ENCODE data around the gene GTPBP8. TPM values are rescaled to one million over a fixed set of nuclear protein-coding genes. Genes with fewer than 3 reads are reported as not detected.

The GTPBP8 gene
- 26.4 and 29.1 TPM in 2 replicates for total RNA-seq

- peak; percentile 66 to 84 for DNase-seq (ENCODE audit: low read depth in 2 of 2)
These were observed at the start of gene GTPBP8 for GRCh38 chr3:112990672-112991602. Gene GTPBP8 (plus strand): TSS chr3:112990984. CDS start chr3:112991000, 16 bp downstream.

GRCh38 chr3:112948346-112948838 lies 42.4 kb upstream of the GTPBP8 start:
- DNase-seq (ENCODE audit: low read depth in 2 of 2) = no peak

GRCh38 chr3:112956351-112956750 lies 34.4 kb upstream of the GTPBP8 start:
- DNase-seq (ENCODE audit: low read depth in 2 of 2) = no peak

GRCh38 chr3:112958811-112959560 lies 31.8 kb upstream of the GTPBP8 start:
- no peak for DNase-seq (ENCODE audit: low read depth in 2 of 2)

- no peak for DNase-seq (ENCODE audit: low read depth in 2 of 2)
These were observed 27.1 kb upstream of the GTPBP8 start for GRCh38 chr3:112963683-112964082.

- DNase-seq (ENCODE audit: low read depth in 2 of 2) = no peak
These were observed 25.1 kb upstream of the GTPBP8 start for GRCh38 chr3:112965656-112966055.

DNA sequence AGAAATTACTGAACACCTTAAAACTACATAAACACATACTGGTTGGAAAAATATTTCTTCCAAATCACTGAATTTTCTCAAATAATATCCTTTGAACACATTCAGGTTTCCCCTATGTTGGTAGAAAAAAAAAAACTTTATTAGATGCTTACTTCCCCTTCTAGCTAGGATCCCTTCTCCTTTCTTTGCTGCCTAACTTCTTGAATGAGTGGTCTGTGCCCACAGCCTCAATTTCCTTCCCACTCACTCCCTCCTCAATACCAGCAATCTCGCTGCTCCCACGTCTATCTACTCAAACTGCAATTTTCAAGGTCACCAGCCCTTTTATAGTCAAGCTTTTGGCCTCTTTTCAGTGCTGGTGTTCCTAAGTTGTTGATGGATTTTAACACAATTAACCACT lies 24.2 kb upstream of the GTPBP8 start:
- DNase-seq (ENCODE audit: low read depth in 2 of 2) = no peak

- no peak for DNase-seq (ENCODE audit: low read depth in 2 of 2)
These were observed 23.4 kb upstream of the GTPBP8 start for GRCh38 chr3:112967425-112967824.

DNA sequence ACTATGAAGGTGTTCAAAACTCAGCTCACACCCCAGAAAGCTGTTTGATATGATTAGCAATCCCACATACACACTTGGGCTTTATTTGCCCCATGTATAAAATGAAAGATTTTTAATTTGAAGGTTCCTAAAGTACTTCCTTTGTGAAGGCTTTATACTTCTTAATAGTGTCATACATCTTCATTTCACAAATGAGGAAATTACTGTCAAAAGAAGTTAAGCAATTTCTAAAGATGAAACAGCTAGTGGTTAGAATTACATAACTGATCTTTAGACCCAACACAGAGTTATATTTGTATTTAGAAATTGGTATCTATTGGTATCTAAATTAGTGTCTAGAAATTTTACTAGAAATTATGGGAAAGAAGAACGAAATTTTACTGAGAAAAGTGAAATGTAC lies 23.0 kb upstream of the GTPBP8 start:
- DNase-seq (ENCODE audit: low read depth in 2 of 2) = no peak

- DNase-seq (ENCODE audit: low read depth in 2 of 2) = no peak
These were observed 18.6 kb upstream of the GTPBP8 start for GRCh38 chr3:112972158-112972557.

DNA sequence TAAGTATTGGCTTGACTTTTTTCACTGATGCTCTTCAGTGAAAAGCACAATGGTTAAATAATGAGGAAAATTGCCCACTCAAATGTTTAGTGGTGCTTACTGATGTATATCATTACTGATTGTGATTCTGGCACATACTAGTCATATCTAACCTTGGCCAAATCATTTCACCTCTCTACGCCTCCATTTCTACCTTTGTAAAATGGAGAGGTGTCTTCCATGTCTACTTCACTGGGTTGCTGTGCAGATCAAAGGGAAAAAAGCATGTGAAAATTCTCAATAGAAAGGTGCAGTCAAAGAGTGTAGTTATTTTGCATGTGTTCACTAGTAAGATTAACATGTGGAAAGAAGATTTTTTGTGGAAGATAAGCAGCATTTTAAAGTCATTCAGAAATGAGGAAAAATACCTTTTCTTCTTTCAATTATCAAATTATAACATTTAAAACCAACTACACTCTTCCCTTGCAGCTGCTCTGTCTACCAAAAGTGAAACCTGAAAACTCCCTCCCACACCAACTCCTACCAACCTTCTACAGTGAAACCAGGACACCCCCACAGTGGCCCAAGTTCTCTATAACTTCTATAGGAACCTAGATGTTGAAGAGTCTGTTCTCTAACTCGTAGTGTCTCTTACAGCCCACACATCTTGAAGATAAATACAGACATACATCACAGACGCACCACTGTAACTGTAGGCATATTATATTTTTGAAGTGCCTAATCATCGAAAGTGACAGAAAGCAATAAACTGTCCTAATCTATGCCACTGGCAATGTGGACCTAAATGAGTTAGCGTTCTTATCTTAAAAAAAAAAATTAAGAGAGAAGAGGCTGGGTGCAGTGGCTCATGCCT lies 17.2 kb upstream of the GTPBP8 start:
- no peak for DNase-seq (ENCODE audit: low read depth in 2 of 2)

GRCh38 chr3:112974178-112974517 lies 16.6 kb upstream of the GTPBP8 start:
- no peak for DNase-seq (ENCODE audit: low read depth in 2 of 2)

DNA sequence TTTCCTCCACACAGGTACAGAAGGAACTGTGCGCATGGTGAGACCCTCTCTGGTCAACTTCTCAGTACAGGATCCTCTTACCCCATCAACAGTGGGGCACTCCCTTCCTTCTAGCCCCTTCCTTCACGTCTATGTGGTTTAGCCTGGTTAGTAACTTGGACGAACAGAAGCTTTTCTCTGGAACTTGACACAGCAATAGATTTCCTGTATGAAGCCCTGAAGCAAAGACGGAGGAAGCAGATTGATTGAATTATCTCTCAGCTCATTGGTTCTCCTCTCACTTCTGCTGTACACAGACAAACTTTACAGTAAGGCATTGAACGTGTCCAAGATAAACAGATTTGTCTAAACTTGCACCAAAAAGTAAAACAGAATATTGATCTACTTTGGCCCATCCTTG lies 15.9 kb upstream of the GTPBP8 start, which contains the start of gene CD200R1:
Gene CD200R1, minus strand, starts transcription at position 210 of the 400 bp plus-strand sequence. CDS start 246 bp downstream, outside the sequence.
- no peak for DNase-seq (ENCODE audit: low read depth in 2 of 2)

DNA sequence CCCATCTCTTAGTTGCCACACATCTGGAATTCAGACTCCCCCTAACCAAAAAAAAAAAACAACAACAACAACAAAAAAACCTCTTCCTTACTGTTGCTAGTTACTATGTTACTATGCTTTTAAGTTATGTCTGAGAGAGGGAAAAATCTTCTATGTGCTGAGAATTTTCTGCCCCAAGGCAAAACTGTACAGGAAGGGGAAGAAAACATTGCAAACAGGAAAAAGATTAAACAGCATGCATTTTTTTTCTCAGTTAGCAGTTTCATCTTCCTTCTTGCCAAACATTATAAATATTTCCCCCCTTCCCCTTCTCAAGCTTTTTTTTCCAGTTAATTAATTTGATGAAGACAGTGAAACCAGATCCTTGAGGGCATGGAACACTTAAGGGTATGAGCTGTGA lies 14.8 kb upstream of the GTPBP8 start:
- DNase-seq (ENCODE audit: low read depth in 2 of 2) = no peak

DNA sequence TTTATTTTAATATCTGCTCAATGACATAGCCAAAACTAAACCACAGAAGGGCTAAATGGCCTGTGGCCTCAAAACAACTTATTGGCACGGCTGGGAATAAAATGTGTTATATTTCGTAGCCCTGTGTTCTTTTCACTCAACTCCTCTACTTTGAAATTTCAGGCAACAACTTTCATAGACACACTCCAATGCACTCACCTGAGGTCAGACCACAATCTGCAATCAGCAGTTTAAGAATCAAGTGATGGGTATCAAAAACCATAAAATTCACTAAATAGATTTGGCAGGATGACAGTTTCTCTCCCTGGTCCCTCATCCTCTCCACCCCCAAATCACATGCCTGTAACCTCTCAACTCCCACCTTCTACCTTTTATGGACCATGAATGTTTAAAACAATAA lies 13.8 kb upstream of the GTPBP8 start:
- DNase-seq (ENCODE audit: low read depth in 2 of 2) = no peak

- peak; percentile 21 to 31 for DNase-seq (ENCODE audit: low read depth in 2 of 2)
These were observed 11.4 kb upstream of the GTPBP8 start for GRCh38 chr3:112979244-112979832.

- no peak for DNase-seq (ENCODE audit: low read depth in 2 of 2)
These were observed 10.7 kb upstream of the GTPBP8 start for GRCh38 chr3:112980080-112980479.

GRCh38 chr3:112982710-112983109 lies 8.1 kb upstream of the GTPBP8 start:
- DNase-seq (ENCODE audit: low read depth in 2 of 2) = no peak

- DNase-seq (ENCODE audit: low read depth in 2 of 2) = peak in 1 of 2 donors; percentile 50
These were observed 6.3 kb upstream of the GTPBP8 start for GRCh38 chr3:112984485-112984884.

DNA sequence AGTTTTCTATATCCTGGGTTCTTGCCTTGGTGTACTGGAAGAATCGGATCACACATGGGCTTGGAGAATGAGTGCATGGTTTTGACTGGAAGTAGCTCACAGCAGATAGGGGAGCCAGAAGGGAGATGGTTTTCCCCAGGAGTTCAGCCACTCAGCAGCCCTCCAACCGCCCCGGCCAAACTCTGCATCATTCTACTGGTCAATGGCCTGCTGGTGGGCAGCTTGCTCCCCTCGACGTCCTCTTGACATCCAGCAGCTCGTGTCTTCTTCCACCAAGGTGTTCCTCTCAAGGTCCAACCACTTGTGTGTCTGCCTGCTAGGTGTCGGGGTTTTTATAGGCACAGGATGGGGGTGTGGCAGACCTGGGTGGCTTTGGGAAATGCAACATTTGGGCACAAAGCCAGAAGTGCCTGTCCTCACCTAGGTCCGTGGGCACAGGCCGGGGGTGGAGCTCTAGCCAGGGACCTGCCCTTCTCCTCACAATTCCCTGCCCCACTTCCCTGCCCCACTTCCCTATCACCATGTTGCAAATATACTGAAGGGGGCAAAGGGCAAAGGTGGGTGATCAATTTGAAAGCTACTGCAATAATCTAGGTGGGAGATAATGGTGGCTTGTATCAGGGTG lies 3.0 kb upstream of the GTPBP8 start:
- DNase-seq (ENCODE audit: low read depth in 2 of 2) = no peak

DNA sequence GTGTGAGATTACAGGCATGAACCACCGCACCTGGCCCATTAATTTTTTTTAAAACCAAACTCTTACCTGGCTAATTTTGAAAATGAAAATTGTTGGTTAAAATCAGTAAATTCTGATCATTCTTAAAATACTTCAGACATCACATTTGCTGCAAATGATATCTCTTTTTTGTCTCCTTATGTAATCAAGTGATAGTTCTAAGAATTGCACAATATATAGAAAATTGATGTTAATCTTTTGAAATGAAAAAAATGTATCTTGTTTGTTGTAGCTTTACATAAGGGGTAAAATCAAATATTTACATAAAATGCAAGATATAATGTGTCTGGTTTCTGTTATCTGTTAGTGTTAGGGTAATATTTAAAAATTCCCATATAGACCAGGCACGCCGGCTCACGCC lies 5.0 kb downstream of the GTPBP8 start:
- DNase-seq (ENCODE audit: low read depth in 2 of 2) = no peak
